Right atrium auricular region (tissue), 2 donors: Measurements from ENCODE around the gene SERINC5. TPM values are rescaled to one million over a fixed set of nuclear protein-coding genes. Genes with fewer than 3 reads are reported as not detected.
"Not testable (repeated sequence)": the region's sequence is repeated elsewhere in the genome, so short reads cannot be mapped to it uniquely, and the experiment has no call there.

Experiments
- DNase-seq: peaks from one replicate; pipeline ENCODE4 v3.0.0-alpha.2; 2019; ENCODE audit warnings: low spot score
- H3K27ac ChIP-seq, 2 donors: fragments of 200-600 bp; sonication (generic); 1 replicate in 1 of 2; 2 replicates in 1 of 2; pipeline ENCODE4 v1.5.1; 2016 to 2019
- H3K27me3 ChIP-seq, 2 donors: fragments of 200-600 bp; sonication (generic); one replicate each; pipeline versions ENCODE4 v1.5.1 to v1.6.0; 2017 to 2019
- H3K36me3 ChIP-seq: fragments of 200-600 bp; sonication (generic); one replicate; pipeline ENCODE4 v1.5.1; 2016
- H3K4me1 ChIP-seq, 2 donors: fragments of 200-600 bp; sonication (generic); one replicate each; pipeline versions ENCODE4 v1.5.1 to v1.6.0; 2017 to 2019
- H3K4me3 ChIP-seq, 2 donors: fragments of 200-600 bp; sonication (generic); 1 replicate in 1 of 2; 2 replicates in 1 of 2; pipeline ENCODE4 v1.5.1; 2017 to 2019; ENCODE audit warnings: mild to moderate bottlenecking in 1 of 2, moderate library complexity in 1 of 2
- H3K9me3 ChIP-seq, 2 donors: fragments of 200-600 bp; sonication (generic); one replicate each; pipeline ENCODE4 v1.5.1; 2019
- total RNA-seq, 2 donors: library from RNA; depleted of rRNA; stranded (reverse); fragments of >200 nt; gene quantifications; one replicate each; pipeline ENCODE4 v1.1.0, GENCODE V29; 2016
- TF ChIP-seq, protein P1 (sequence below), 2 donors: fragments of 200-600 bp; sonication (generic); IDR thresholded peaks; one replicate each; pipeline ENCODE4 v1.5.1; 2019; ENCODE audit warnings: antibody characterized with exemption in 2 of 2

The SERINC5 gene
- total RNA-seq, 2 donors from 2014 or later, result 9.2 to 11.0 TPM

DNA sequence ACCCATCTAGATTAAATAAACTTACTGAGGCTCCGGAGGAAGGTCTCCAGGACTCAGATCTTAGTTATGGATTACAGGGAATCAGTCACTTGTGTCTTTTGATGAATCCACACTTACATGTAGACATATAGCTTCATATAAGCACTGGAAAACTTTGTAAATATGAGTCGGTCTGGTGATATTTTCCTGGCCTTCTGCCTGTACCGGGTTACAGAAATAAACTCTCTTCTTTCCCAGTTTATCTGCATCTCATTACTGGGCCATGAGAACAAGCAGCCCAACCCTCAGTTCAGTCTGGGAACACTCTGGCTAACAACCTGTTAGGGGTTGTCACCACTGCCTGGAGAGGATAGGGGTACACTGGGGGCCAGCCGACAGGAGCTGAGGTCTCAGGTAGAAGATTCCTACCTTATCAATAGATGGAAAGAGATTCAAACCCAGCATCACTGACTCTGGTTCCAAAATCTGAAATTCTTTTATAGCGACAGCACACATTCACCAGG, 161.6 kb downstream of the SERINC5 start:
- Histone ChIP-seq H3K27ac (no peak overlapping the region), H3K36me3 (no peaks in the 10 kb centered on the region), H3K27me3 (no peaks in the 10 kb centered on the region), H3K4me1 (no peaks in the 10 kb centered on the region), H3K4me3 (no peak overlapping the region), H3K9me3 (no peaks in the 10 kb centered on the region)
- TF ChIP-seq, protein P1, sequence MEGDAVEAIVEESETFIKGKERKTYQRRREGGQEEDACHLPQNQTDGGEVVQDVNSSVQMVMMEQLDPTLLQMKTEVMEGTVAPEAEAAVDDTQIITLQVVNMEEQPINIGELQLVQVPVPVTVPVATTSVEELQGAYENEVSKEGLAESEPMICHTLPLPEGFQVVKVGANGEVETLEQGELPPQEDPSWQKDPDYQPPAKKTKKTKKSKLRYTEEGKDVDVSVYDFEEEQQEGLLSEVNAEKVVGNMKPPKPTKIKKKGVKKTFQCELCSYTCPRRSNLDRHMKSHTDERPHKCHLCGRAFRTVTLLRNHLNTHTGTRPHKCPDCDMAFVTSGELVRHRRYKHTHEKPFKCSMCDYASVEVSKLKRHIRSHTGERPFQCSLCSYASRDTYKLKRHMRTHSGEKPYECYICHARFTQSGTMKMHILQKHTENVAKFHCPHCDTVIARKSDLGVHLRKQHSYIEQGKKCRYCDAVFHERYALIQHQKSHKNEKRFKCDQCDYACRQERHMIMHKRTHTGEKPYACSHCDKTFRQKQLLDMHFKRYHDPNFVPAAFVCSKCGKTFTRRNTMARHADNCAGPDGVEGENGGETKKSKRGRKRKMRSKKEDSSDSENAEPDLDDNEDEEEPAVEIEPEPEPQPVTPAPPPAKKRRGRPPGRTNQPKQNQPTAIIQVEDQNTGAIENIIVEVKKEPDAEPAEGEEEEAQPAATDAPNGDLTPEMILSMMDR (IDR thresholded peaks at IDR 0.05), result no peak
- DNase-seq, result no peak

DNA sequence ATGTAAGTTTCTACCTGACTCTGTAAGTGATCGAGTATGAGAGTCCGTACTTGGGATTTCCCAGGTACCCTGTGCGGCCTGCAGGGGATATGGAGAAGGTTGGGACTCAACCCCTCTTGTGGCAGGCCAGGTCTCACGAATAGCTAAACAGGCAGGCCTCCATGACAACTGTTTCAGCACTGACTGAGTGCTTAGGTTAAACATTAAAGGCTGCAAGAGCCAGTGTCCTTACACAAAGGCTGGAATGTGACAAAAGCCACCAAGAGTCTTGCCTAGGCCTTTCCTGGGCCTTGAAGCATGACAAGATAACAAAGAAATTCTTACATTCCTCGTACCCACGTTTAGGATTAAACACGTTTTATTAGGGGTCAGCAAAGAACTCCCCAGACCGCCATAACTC, 162.1 kb downstream of the SERINC5 start:
- H3K27ac ChIP-seq, result no peak overlapping the region
- no peaks in the 10 kb centered on the region for H3K36me3 ChIP-seq
- no peaks in the 10 kb centered on the region for H3K9me3 ChIP-seq
- DNase-seq, result no peak
- H3K4me1 ChIP-seq, result no peaks in the 10 kb centered on the region
- TF ChIP-seq, protein P1 (IDR thresholded peaks at IDR 0.05), result no peak
- H3K4me3 ChIP-seq, result no peak overlapping the region
- no peaks in the 10 kb centered on the region for H3K27me3 ChIP-seq

DNA sequence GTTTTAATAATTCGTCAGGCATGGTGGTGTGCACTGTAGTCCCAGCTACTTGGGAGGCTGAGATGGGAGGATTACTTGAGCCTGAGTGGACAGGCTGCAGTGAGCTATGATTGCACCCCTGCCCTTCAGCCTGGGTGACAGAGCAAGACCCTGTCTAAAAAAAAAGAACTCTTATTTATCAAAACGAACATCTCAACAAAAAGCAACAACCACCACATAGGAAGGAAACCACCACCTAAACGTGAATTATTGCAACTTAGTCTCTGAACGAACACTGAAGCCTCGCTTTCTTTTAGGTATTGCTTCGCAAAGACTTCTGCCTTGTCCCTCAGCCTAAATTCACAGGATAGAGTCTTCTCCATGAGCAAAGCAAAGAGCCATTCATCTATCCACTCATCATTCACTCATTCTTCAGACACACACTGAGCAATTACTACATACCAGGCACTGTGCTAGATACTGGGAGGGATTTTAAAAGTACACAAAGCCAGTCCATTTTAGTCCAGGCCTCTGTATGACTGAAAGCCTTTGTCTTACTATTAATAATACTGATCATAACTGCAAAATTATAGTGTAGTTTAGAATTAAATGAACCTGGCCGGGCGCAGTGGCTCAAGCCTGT, 163.3 kb downstream of the SERINC5 start:
- Histone ChIP-seq H3K4me1 (no peaks in the 10 kb centered on the region), H3K36me3 (no peaks in the 10 kb centered on the region), H3K27me3 (no peaks in the 10 kb centered on the region), H3K4me3 (no peak overlapping the region), H3K9me3 (no peaks in the 10 kb centered on the region), H3K27ac (no peak overlapping the region)
- TF ChIP-seq, protein P1 (IDR thresholded peaks at IDR 0.05), result no peak
- DNase-seq, result no peak

DNA sequence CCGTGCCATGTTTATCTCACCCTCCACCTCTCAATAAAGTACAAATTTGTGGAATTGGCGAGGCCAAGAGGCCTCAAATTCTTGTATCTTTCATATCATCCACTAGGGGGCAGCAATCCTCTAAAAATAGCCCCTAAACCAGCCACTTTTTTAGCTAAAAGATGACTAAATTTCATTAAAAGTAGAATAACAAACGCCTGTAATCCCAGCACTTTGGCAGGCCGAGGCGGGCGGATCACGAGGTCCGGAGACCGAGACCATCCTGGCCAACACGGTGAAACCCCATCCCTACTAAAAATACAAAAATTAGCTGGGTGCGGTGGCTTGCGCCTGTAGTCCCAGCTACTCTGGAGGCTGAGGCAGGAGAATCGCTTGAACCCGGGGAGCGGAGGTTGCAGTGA, 164.1 kb downstream of the SERINC5 start:
- TF ChIP-seq, protein P1 (IDR thresholded peaks at IDR 0.05), result peak; percentile 64 to 83
- not testable (repeated sequence) for H3K36me3 ChIP-seq, H3K27ac ChIP-seq, H3K27me3 ChIP-seq, H3K9me3 ChIP-seq, H3K4me1 ChIP-seq, DNase-seq
- peak overlapping the region in 1 of 2 donors; percentile 26 for H3K4me3 ChIP-seq

DNA sequence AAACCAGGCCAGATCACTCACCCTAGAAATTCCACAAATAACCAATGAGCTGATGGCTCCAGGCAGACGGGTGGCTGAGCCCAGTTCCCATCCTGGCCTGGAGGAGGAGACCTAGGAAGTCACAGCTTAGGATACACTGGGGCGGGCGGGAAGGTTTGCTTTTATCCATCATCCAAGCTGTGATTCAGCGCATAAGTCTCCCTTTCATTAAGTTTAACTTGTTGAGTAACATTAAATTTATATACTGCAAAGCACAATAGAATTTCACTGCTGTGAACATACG, 165.0 kb downstream of the SERINC5 start:
- Histone ChIP-seq H3K27me3 (no peaks in the 10 kb centered on the region), H3K4me1 (no peaks in the 10 kb centered on the region), H3K27ac (no peak overlapping the region), H3K9me3 (no peaks in the 10 kb centered on the region), H3K36me3 (no peaks in the 10 kb centered on the region), H3K4me3 (no peak overlapping the region)
- TF ChIP-seq, protein P1 (IDR thresholded peaks at IDR 0.05), result no peak
- DNase-seq, result no peak
